ENCODE data around the gene DCTN3.

Gene DCTN3

DNA sequence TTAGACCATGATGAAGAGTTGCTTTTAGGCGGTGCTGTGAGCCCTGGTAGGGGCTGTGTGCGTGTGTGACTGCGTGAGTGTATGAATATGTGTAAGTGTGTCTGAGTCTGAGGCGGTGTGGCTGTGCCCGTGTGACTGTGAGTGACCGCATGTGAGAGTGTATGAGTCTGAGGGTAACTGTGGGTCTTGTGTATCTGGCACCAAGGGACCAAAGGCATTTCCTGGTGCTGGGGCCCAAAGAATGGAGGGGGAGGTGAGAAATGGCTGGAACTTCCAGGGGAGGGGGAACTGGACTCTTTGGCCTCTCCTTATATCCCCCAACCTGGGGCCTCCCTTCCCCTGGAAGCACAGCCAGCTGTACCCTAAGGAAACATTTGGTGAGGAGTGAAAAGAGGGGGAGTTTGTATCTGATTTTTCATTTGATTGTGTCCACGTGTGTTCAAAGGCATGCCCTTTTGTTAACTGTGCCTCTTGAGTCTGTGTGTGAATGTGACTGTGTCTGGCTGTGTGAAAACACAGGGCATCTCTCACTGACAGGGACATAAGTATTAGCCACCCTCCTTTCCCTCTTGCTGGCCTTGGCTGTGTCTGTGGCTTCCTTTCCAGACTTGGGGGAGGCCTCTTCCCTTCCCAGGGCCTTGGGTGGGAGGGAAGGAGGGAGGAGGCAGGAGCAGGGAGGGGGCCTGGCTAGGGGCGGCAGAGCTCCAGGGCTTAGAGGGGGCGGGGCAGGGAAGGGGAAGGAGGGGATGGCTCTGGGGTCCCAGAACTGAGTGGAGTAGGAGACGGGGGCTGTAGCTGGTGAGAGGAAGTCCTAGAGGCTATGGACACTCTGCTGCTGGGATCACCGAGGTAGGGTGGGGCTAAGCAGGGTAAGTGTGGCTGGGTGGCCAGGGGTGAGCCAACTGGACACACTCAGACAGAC lies 33.1 kb upstream of the DCTN3 start:
- no peak for DNase-seq (ENCODE audit: low spot score)
- in situ Hi-C loops (cut with MboI; ENCODE audit: low pct_unique_long_range_greater_than_20kb, low sequenced_read_pairs, unreplicated experiment), result no loop called here
- TF ChIP-seq, protein P1, sequence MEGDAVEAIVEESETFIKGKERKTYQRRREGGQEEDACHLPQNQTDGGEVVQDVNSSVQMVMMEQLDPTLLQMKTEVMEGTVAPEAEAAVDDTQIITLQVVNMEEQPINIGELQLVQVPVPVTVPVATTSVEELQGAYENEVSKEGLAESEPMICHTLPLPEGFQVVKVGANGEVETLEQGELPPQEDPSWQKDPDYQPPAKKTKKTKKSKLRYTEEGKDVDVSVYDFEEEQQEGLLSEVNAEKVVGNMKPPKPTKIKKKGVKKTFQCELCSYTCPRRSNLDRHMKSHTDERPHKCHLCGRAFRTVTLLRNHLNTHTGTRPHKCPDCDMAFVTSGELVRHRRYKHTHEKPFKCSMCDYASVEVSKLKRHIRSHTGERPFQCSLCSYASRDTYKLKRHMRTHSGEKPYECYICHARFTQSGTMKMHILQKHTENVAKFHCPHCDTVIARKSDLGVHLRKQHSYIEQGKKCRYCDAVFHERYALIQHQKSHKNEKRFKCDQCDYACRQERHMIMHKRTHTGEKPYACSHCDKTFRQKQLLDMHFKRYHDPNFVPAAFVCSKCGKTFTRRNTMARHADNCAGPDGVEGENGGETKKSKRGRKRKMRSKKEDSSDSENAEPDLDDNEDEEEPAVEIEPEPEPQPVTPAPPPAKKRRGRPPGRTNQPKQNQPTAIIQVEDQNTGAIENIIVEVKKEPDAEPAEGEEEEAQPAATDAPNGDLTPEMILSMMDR (IDR thresholded peaks at IDR 0.05; ENCODE audit: extremely low read depth, insufficient read depth, missing control alignments), result no peak

- DNase-seq (ENCODE audit: low spot score), result no peak
- TF ChIP-seq, protein P1 (IDR thresholded peaks at IDR 0.05; ENCODE audit: extremely low read depth, insufficient read depth, missing control alignments), result no peak
- in situ Hi-C loops (cut with MboI; ENCODE audit: low pct_unique_long_range_greater_than_20kb, low sequenced_read_pairs, unreplicated experiment), result no loop called here
Observed at GRCh38 chr9:34652602-34653000, 32.3 kb upstream of the DCTN3 start.

GRCh38 chr9:34651876-34652601 lies 31.7 kb upstream of the DCTN3 start, which contains the start of gene IL11RA:
Gene IL11RA (plus strand): TSS chr9:34652185. CDS start chr9:34655218, 3,033 bp downstream.
- in situ Hi-C loops (cut with MboI; ENCODE audit: low pct_unique_long_range_greater_than_20kb, low sequenced_read_pairs, unreplicated experiment), result no loop called here
- TF ChIP-seq, protein P1 (IDR thresholded peaks at IDR 0.05; ENCODE audit: extremely low read depth, insufficient read depth, missing control alignments), result no peak
- DNase-seq (ENCODE audit: low spot score), result peak; percentile 52

DNA sequence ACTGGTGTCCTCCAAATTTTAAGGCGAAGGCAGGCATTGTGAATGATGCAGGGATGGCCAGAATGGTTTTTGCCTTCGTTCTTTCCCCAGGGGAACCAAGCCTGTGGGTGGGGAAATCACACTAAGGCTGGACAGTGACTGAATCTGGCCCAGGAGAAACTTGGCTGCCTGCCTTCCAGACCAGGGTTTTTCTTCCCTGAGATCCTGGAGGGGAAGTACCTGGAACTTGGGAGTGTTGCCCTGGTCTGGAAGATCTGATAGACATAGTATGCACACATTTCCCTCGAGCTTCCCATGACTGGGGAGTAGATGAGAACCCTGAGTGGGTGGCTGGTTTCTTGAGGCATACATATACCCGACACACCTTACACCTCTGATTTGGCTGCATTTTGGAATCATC lies 31.0 kb upstream of the DCTN3 start:
- in situ Hi-C loops (cut with MboI; ENCODE audit: low pct_unique_long_range_greater_than_20kb, low sequenced_read_pairs, unreplicated experiment), result no loop called here
- TF ChIP-seq, protein P1 (IDR thresholded peaks at IDR 0.05; ENCODE audit: extremely low read depth, insufficient read depth, missing control alignments), result no peak
- DNase-seq (ENCODE audit: low spot score), result no peak

- TF ChIP-seq, protein P1 (IDR thresholded peaks at IDR 0.05; ENCODE audit: extremely low read depth, insufficient read depth, missing control alignments), result no peak
- DNase-seq (ENCODE audit: low spot score), result no peak
- in situ Hi-C loops (cut with MboI; ENCODE audit: low pct_unique_long_range_greater_than_20kb, low sequenced_read_pairs, unreplicated experiment), result no loop called here
Observed at GRCh38 chr9:34650816-34651215, 30.5 kb upstream of the DCTN3 start.

- no peak for DNase-seq (ENCODE audit: low spot score)
- in situ Hi-C loops (cut with MboI; ENCODE audit: low pct_unique_long_range_greater_than_20kb, low sequenced_read_pairs, unreplicated experiment), result no loop called here
Observed at GRCh38 chr9:34648673-34649072, 28.4 kb upstream of the DCTN3 start.

More at GRCh38 chr9:34648673-34649072, 28.4 kb upstream of the DCTN3 start:
- TF ChIP-seq, protein P1 (IDR thresholded peaks at IDR 0.05; ENCODE audit: extremely low read depth, insufficient read depth, missing control alignments), result no peak
